D721Med (cell line): ENCODE measurements around the gene TMEM222.

Source experiments
- DNase-seq: peaks from one replicate; pipeline ENCODE4 v3.0.0; 2011; ENCODE audit warnings: low spot score; ENCODE audit not compliant: insufficient read length
- FAIRE-seq: peaks from 2 replicates; lab custom pipeline; 2011; peaks lifted over from hg19 to GRCh38; lab: Jason Lieb, UNC
- TF ChIP-seq, protein P1 (sequence below): IDR thresholded peaks from 2 replicates; pipeline ENCODE4 v1.5.1; 2012; ENCODE audit warnings: mild to moderate bottlenecking, control low read depth; ENCODE audit not compliant: insufficient read depth; ENCODE audit errors: missing control alignments

TMEM222 gene

DNA sequence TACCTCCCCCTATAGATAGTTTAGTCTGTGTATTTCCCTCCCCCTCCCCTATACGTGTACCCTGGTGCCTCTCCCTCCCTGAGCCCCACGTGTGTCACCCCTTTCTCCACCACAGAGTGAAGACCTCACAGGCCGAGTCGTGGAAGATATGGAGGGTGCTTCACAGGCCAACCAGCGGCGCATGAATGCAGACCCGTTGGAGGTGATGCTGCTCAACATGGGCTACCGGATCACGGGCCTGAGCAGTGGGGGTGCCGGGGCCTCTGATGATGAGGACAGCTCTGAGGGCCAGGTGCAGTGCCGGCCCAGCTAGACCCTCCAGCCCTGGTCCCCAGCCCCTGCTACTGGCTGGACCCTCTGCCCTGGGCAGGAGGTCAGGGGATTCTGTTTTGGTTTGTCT lies 15.9 kb upstream of the TMEM222 start:
- TF ChIP-seq, protein P1, sequence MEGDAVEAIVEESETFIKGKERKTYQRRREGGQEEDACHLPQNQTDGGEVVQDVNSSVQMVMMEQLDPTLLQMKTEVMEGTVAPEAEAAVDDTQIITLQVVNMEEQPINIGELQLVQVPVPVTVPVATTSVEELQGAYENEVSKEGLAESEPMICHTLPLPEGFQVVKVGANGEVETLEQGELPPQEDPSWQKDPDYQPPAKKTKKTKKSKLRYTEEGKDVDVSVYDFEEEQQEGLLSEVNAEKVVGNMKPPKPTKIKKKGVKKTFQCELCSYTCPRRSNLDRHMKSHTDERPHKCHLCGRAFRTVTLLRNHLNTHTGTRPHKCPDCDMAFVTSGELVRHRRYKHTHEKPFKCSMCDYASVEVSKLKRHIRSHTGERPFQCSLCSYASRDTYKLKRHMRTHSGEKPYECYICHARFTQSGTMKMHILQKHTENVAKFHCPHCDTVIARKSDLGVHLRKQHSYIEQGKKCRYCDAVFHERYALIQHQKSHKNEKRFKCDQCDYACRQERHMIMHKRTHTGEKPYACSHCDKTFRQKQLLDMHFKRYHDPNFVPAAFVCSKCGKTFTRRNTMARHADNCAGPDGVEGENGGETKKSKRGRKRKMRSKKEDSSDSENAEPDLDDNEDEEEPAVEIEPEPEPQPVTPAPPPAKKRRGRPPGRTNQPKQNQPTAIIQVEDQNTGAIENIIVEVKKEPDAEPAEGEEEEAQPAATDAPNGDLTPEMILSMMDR: no peak
- DNase-seq: no peak
- FAIRE-seq: no peak

DNA sequence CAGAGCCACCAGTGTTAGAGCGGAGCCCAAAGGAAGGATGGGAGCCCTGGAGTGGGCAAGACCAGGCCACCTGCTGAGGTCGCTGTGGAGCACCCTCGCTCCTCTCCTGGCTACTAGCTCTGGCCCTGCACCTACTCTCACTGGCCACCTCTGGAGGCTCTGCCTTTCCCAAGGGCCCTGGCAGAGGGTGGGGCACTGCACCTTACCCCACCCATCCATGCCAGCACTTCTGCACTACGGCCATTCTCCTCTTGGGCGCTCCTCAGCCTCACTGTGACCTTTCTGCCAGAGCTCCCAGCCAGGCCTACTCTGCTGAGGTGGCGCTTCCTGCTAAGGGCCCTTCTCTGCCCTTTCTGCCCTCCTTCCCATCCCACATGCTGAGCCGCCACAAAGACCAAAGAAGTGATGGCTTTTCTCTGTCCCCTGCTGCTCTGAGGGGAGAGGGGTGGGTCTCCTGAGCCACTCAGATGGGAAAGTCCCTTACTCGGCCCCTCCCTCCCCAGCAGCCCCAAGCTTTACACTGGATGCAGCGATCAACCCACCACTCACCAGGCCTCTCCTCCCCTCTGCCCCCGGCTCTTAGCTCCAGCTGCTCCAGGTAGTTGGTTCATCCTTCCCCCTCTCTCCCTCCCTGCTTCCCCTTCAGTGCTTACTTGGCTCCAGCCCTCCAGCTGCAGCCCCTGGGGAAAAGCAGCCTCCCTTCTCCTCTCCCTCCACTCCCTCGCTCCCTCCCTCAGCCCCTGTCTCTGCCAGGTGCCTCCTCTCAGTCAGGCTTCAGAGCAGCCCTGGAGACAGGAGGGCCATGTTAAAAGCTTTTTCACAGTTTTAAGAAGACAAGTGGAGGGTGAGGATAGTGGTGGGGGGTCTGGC lies 14.8 kb upstream of the TMEM222 start:
- TF ChIP-seq, protein P1: no peak
- DNase-seq (no peak), FAIRE-seq (no peak)

DNA sequence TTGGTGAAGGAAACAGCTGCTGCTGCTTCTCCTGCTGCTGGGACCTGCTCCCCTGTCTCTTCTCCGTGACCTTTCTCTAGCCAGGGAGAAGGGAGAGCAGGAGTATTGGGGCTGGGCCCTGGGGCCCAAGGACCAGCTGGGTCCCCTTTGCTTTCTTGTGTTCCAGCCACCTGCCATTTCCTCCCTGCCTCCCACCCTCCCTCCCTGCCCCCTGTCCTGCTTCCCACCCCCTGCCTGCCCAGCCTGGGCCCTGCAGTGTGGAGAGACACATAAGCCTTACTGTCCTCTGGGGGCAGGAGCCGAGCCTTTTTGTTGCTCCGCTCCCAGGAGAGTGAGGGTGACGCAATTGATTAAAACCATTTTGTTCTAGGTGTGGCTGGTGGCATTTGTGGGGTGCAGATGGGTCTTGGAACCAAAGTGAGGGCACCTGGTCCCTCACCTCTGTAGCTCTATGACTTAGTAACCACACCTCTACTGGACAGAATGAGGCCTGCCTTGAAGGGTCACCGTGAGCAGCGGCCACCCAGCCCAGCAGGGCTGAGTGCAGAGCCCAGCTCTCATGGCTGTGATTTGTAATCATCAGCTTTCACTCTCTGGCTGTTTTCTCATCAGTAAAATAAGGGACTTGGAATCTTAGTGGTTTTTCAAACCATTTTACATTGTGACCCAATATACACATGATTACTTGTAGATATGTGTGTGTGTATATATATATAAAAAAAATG lies 13.9 kb upstream of the TMEM222 start:
- FAIRE-seq (no peak), DNase-seq (no peak)
- TF ChIP-seq, protein P1: no peak

DNA sequence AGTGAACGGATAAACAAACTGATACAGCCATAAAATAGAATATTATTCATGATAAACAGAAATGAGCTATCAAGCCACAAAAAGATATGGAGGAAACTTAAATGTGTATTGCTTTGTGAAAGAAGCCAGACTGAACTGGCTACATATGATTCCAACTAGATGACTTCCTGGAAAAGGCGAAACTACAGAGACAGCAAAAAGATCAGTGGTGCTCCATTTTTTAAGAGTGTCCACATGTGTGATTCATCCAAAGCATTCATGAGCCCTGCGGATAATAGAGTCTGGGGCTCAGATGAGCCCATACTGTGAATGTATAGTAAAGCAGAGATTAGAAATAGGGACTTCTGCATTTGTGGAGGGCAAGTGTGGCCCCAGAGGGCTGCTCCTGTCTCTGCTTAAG lies 7.8 kb upstream of the TMEM222 start:
- DNase-seq: no peak
- FAIRE-seq: no peak

DNA sequence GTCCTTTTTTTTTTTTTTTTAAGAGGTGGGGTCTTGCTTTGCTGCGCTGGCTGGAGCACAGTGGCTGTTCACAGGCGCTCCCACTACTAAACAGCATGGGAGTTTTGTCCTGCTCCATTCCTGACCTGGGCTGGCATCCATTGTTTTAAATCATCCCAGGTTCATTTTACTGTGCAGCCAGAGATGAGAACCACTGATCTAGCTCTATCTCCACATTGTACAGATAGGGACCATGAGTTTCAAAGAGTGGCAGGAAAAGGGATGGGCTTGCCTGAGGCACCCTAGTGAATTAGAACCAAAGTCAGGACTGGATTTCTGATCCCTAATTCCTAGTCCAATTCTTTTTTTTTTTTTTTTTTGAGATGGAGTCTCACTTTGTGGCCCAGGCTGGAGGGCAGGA lies 7.2 kb upstream of the TMEM222 start:
- no peak for FAIRE-seq

More for the DNA sequence above, 7.8 kb upstream of the TMEM222 start:
- TF ChIP-seq, protein P1: no peak

DNA sequence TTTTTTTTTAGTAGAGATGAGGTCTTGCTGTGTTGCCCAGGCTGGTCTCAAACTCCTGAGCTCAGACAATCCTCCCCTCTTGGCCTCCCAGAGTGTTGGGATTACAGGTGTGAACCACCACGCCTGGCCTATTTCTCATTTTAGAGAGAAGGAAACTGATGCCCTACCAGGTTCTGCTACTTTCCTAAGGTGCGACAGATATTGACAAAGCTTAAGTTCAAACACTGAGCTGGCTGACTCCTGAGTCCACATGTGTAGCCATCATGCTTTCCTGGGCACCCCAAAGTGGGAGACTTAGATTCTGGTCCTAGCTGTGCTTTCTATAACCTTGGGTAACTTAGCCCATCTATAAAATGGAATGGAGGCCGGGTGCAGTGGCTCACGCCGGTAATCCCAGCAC lies 5.1 kb upstream of the TMEM222 start:
- TF ChIP-seq, protein P1: no peak

More for the DNA sequence above, 7.2 kb upstream of the TMEM222 start:
- TF ChIP-seq, protein P1: no peak
- no peak for DNase-seq

More for the DNA sequence above, 5.1 kb upstream of the TMEM222 start:
- DNase-seq (no peak), FAIRE-seq (no peak)
